Stomach (tissue), 4 donors: Measurements from ENCODE around the gene GRAMD4.

Experiments used
- POLR2AphosphoS5 ChIP-seq, 3 donors: sonication (generic); formaldehyde crosslinking; IDR thresholded peaks; one replicate each; pipeline ENCODE4 v1.6.1; 2016; ENCODE audit warnings: antibody characterized with exemption in 3 of 3
- TF ChIP-seq, protein P1 (sequence below), 7 experiments: fragments of 450-650 bp in 4 of 7; fragments of 200-600 bp in 3 of 7; sonication (generic) in 3 of 7; IDR thresholded peaks; one replicate each; pipeline ENCODE4 v1.5.1; 2016 to 2019; ENCODE audit warnings: antibody characterized with exemption in 7 of 7, control low read depth in 2 of 7, mild to moderate bottlenecking in 1 of 7

DNA sequence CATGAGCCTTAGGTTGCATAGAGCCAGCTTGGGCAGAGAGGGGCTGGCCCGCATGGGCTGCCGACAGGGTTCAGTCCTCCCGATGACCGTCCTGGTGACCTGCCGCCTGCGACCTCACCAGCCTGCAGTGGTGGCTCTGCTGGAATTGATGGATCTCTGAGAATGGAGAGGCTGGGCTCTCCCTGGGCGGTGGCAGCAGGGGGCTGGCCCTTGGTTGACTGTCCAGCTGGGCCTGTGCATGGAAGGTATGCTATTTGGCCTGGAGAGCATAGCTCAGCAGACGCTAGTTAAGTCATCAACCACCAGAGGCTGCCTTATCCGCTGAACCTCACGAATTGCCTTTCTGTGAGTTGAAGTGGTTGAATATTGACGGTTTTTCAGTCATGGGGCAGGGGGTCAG, 19.7 kb downstream of the GRAMD4 start:
- TF ChIP-seq POLR2AphosphoS5 (IDR thresholded peaks at IDR 0.05) = no peak
- TF ChIP-seq, protein P1, sequence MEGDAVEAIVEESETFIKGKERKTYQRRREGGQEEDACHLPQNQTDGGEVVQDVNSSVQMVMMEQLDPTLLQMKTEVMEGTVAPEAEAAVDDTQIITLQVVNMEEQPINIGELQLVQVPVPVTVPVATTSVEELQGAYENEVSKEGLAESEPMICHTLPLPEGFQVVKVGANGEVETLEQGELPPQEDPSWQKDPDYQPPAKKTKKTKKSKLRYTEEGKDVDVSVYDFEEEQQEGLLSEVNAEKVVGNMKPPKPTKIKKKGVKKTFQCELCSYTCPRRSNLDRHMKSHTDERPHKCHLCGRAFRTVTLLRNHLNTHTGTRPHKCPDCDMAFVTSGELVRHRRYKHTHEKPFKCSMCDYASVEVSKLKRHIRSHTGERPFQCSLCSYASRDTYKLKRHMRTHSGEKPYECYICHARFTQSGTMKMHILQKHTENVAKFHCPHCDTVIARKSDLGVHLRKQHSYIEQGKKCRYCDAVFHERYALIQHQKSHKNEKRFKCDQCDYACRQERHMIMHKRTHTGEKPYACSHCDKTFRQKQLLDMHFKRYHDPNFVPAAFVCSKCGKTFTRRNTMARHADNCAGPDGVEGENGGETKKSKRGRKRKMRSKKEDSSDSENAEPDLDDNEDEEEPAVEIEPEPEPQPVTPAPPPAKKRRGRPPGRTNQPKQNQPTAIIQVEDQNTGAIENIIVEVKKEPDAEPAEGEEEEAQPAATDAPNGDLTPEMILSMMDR (IDR thresholded peaks at IDR 0.05) = no peak
